ENCODE data around the gene C1orf122. TPM values are rescaled to one million over a fixed set of nuclear protein-coding genes. Genes with fewer than 3 reads are reported as not detected.
A peak's percentile ranks its signal among the peaks of the same experiment; 100 is the strongest.

The C1orf122 gene
- polyA plus RNA-seq, 3 donors: 15.5 to 29.5 (median 22.9) TPM

- no peak overlapping the region for H2AFZ ChIP-seq (ENCODE audit: insufficient read depth, low read depth, low read length, poor library complexity, severe bottlenecking)
- H3K9ac ChIP-seq (ENCODE audit: insufficient read depth, low read length, poor library complexity, severe bottlenecking): peak overlapping the region; percentile 39
- Mint-ChIP-seq H3K4me1 (peaks cover 14% of the 10 kb centered on the region), H3K36me3 (peaks cover 28 to 43% of the 10 kb centered on the region in 2 donors), H3K4me3 (peak overlapping the region; percentile 54 to 75), H3K27me3 (ENCODE audit: low read depth in 3 of 3) (no peaks in the 10 kb centered on the region), H3K27ac (peak overlapping the region in 6 of 7 donors; percentile 92 to 98 (median 94)), H3K9me3 (no peaks in the 10 kb centered on the region)
- peak overlapping the region; percentile 65 for H3K4me2 ChIP-seq (replicated peaks; ENCODE audit: extremely low read depth, low read length, poor library complexity, severe bottlenecking)
- WGBS (ENCODE audit: insufficient coverage): 0% methylated on average over 3 of the region's 4 CpGs
- TF ChIP-seq CTCF (IDR thresholded peaks at IDR 0.05): no peak
- H3K27ac ChIP-seq (ENCODE audit: low read depth in 1 of 2, low read length in 2 of 2): peak overlapping the region; percentile 40 to 91
- DNase-seq: peak in 2 of 3 donors; percentile 22 to 72
- H3K4me3 ChIP-seq (replicated peaks in 1 of 3; ENCODE audit: low read depth in 2 of 3, low read length in 3 of 3): peak overlapping the region in 2 of 3 experiments; percentile 17 to 61
- intact Hi-C loops (cut with micrococcal nuclease): no loop called here
- no peaks in the 10 kb centered on the region for H3K27me3 ChIP-seq (ENCODE audit: control insufficient read depth in 2 of 2, insufficient read depth in 2 of 2, low read length in 2 of 2)
- H3K79me2 ChIP-seq (ENCODE audit: insufficient read depth, low read length): peaks cover 92% of the 10 kb centered on the region
- H4K20me1 ChIP-seq (ENCODE audit: insufficient read depth, low read length): peaks cover 10% of the 10 kb centered on the region
- peaks cover 0 to 19% of the 10 kb centered on the region in 2 donors for H3K36me3 ChIP-seq (replicated peaks in 1 of 2; ENCODE audit: control insufficient read depth in 1 of 2, insufficient read depth in 2 of 2, low read length in 2 of 2)
- H3K4me1 ChIP-seq (ENCODE audit: control insufficient read depth in 1 of 2, insufficient read depth in 2 of 2, low read length in 2 of 2): peaks cover 96 to 97% of the 10 kb centered on the region in 2 donors
- H3K9me3 ChIP-seq (replicated peaks in 1 of 2; ENCODE audit: control insufficient read depth in 1 of 2, insufficient read depth in 1 of 2, low read length in 2 of 2): no peaks in the 10 kb centered on the region
These were observed 39.2 kb downstream of the C1orf122 start for GRCh38 chr1:37846647-37847339.

- WGBS (ENCODE audit: insufficient coverage): no CpG with 5 or more reads among the region's 3 CpGs
- no peaks in the 10 kb centered on the region for H3K27me3 Mint-ChIP-seq (ENCODE audit: low read depth in 3 of 3)
- Histone ChIP-seq H3K27me3 (ENCODE audit: control insufficient read depth in 2 of 2, insufficient read depth in 2 of 2, low read length in 2 of 2) (no peaks in the 10 kb centered on the region), H2AFZ (ENCODE audit: insufficient read depth, low read depth, low read length, poor library complexity, severe bottlenecking) (no peak overlapping the region), H3K9me3 (replicated peaks in 1 of 2; ENCODE audit: control insufficient read depth in 1 of 2, insufficient read depth in 1 of 2, low read length in 2 of 2) (no peaks in the 10 kb centered on the region), H4K20me1 (ENCODE audit: insufficient read depth, low read length) (no peaks in the 10 kb centered on the region), H3K4me2 (replicated peaks; ENCODE audit: extremely low read depth, low read length, poor library complexity, severe bottlenecking) (peak overlapping the region; percentile 77), H3K79me2 (ENCODE audit: insufficient read depth, low read length) (peaks cover 88% of the 10 kb centered on the region), H3K9ac (ENCODE audit: insufficient read depth, low read length, poor library complexity, severe bottlenecking) (no peak overlapping the region), H3K27ac (ENCODE audit: low read depth in 1 of 2, low read length in 2 of 2) (peak overlapping the region; percentile 91 to 92), H3K36me3 (replicated peaks in 1 of 2; ENCODE audit: control insufficient read depth in 1 of 2, insufficient read depth in 2 of 2, low read length in 2 of 2) (peaks cover 0 to 25% of the 10 kb centered on the region in 2 donors), H3K4me1 (ENCODE audit: control insufficient read depth in 1 of 2, insufficient read depth in 2 of 2, low read length in 2 of 2) (peaks cover 98 to 100% of the 10 kb centered on the region in 2 donors), H3K4me3 (replicated peaks in 1 of 3; ENCODE audit: low read depth in 2 of 3, low read length in 3 of 3) (peak overlapping the region in 1 of 3 experiments; percentile 65)
- peaks cover 26 to 40% of the 10 kb centered on the region in 2 donors for H3K36me3 Mint-ChIP-seq
- no peak for TF ChIP-seq CTCF (IDR thresholded peaks at IDR 0.05)
- no peak for DNase-seq
- H3K4me3 Mint-ChIP-seq: peak overlapping the region in 1 of 2 donors; percentile 28
- intact Hi-C loops (cut with micrococcal nuclease): no loop called here
- peak overlapping the region in 1 of 7 donors; percentile 77 for H3K27ac Mint-ChIP-seq
- H3K4me1 Mint-ChIP-seq: peaks cover 5% of the 10 kb centered on the region
- H3K9me3 Mint-ChIP-seq: no peaks in the 10 kb centered on the region
These were observed 41.9 kb downstream of the C1orf122 start for GRCh38 chr1:37849480-37849879.
